Hepatocyte (in vitro differentiated cells): ENCODE measurements around the gene GLCCI1.

ENCODE experiments used
- EZH2 ChIP-seq: fragments of 200-600 bp; sonication (generic); IDR thresholded peaks from 2 replicates; pipeline ENCODE4 v1.6.1; 2016; ENCODE audit warnings: antibody characterized with exemption, mild to moderate bottlenecking, borderline replicate concordance
- TF ChIP-seq, protein P1 (sequence below): fragments of 200-600 bp; sonication (generic); IDR thresholded peaks from 2 replicates; pipeline ENCODE4 v1.5.1; 2016; ENCODE audit warnings: antibody characterized with exemption, mild to moderate bottlenecking; ENCODE audit not compliant: poor library complexity

DNA sequence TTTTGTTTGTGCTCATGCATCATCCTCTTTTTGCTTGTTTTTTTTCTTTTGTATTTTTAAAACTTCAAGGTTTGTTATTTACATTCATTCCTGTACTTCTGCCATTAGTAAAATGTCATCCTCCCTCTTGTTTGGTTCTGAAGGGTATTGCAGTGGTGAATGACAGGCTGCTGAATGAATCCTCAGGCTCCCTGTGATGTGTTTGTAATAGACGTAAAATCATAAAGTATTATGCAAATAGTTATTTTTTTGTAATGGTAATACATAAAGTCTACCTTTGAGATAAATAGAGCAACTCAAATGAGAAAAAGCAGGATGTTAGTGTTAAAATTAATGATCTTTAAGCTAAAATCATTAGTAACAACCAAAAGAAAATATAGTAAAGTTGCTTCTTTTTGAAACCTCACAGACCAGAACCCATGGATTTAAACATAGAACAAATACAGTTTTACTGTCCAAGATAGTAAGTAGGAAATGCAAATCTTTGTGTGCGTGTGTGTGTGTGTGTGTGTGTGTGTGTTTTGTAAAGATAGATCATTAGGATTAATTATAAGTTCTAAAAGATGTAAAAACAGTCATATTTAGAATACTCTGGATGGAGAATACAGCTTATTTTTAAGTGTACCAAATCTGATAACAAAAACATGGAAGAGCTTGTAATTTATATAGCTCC, 4.5 kb downstream of the GLCCI1 start:
- TF ChIP-seq, protein P1, sequence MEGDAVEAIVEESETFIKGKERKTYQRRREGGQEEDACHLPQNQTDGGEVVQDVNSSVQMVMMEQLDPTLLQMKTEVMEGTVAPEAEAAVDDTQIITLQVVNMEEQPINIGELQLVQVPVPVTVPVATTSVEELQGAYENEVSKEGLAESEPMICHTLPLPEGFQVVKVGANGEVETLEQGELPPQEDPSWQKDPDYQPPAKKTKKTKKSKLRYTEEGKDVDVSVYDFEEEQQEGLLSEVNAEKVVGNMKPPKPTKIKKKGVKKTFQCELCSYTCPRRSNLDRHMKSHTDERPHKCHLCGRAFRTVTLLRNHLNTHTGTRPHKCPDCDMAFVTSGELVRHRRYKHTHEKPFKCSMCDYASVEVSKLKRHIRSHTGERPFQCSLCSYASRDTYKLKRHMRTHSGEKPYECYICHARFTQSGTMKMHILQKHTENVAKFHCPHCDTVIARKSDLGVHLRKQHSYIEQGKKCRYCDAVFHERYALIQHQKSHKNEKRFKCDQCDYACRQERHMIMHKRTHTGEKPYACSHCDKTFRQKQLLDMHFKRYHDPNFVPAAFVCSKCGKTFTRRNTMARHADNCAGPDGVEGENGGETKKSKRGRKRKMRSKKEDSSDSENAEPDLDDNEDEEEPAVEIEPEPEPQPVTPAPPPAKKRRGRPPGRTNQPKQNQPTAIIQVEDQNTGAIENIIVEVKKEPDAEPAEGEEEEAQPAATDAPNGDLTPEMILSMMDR = no peak
- no peak for TF ChIP-seq EZH2
